HepG2 (cell line): ENCODE measurements around the gene LRRC45. TPM values are rescaled to one million over a fixed set of nuclear protein-coding genes. Genes with fewer than 3 reads are reported as not detected.
A peak's percentile ranks its signal among the peaks of the same experiment; 100 is the strongest.

ENCODE experiments used
- GTF3A ChIP-seq: sonication (generic); formaldehyde crosslinking; conservative IDR thresholded peaks from 2 replicates; pipeline ENCODE4 v1.4.0; 2020; ENCODE audit warnings: mild to moderate bottlenecking, missing genetic modification reagents
- ONECUT2 ChIP-seq: sonication (generic); formaldehyde crosslinking; IDR thresholded peaks from 2 replicates; pipeline ENCODE4 v1.4.0; 2020; ENCODE audit warnings: missing genetic modification reagents
- PRPF4 ChIP-seq: fragments of 200-400 bp; formaldehyde crosslinking; IDR thresholded peaks from 2 replicates; pipeline ENCODE4 v1.6.1; 2016; ENCODE audit warnings: low read length, low read depth; ENCODE audit not compliant: poor library complexity, severe bottlenecking
- SMC3 ChIP-seq: IDR thresholded peaks from 2 replicates; pipeline ENCODE4 v1.6.1; 2011; ENCODE audit warnings: low read length, improper control_type of control experiment
- THAP7 ChIP-seq: sonication (generic); formaldehyde crosslinking; IDR thresholded peaks from 2 replicates; pipeline ENCODE4 v1.8.1; 2023; ENCODE audit warnings: mild to moderate bottlenecking, missing genetic modification reagents
- ZBTB46 ChIP-seq: sonication (generic); formaldehyde crosslinking; IDR thresholded peaks from 2 replicates; pipeline ENCODE4 v1.4.0; 2020; ENCODE audit warnings: mild to moderate bottlenecking, missing genetic modification reagents, borderline replicate concordance
- ZNF225 ChIP-seq: sonication (generic); formaldehyde crosslinking; IDR thresholded peaks from 2 replicates; pipeline ENCODE4 v1.4.0; 2020; ENCODE audit warnings: mild to moderate bottlenecking, missing genetic modification reagents
- ZNF260 ChIP-seq: sonication (generic); formaldehyde crosslinking; IDR thresholded peaks from 2 replicates; pipeline ENCODE4 v1.4.0; 2020; ENCODE audit warnings: missing genetic modification reagents, low read depth, mild to moderate bottlenecking, borderline replicate concordance
- ZNF317 ChIP-seq: sonication (generic); formaldehyde crosslinking; IDR thresholded peaks from 2 replicates; pipeline ENCODE4 v1.5.0; 2020; ENCODE audit warnings: mild to moderate bottlenecking, missing genetic modification reagents
- ZNF407 ChIP-seq: sonication (generic); formaldehyde crosslinking; IDR thresholded peaks from one replicate; pipeline ENCODE4 v1.5.1; 2020; ENCODE audit warnings: mild to moderate bottlenecking, missing genetic modification reagents; ENCODE audit errors: not compliant biosample characterization
- ZNF567 ChIP-seq: sonication (generic); formaldehyde crosslinking; IDR thresholded peaks from 2 replicates; pipeline ENCODE4 v1.8.1; 2023; ENCODE audit warnings: mild to moderate bottlenecking, missing genetic modification reagents, borderline replicate concordance
- ZNF790 ChIP-seq: sonication (generic); formaldehyde crosslinking; IDR thresholded peaks from 2 replicates; pipeline ENCODE4 v1.8.0; 2022; ENCODE audit warnings: missing genetic modification reagents, mild to moderate bottlenecking, borderline replicate concordance
- polyA plus RNA-seq, 8 experiments: library from polyadenylated mRNA; depleted of rRNA in 3 of 8; stranded (reverse) in 7 of 8; unstranded in 1 of 8; fragments of >200 nt; fragmentation: Illumina TruSeq in 4 of 8; extraction: Trizol in 4 of 8; gene quantifications; 2 replicates each; pipeline versions ENCODE4 v1.2.1 to v1.2.3, GENCODE V29; 2011 to 2016; ENCODE audit warnings: low read depth in 4 of 8, missing spikeins in 1 of 8, mixed read lengths in 1 of 8; ENCODE audit not compliant: insufficient read depth in 1 of 8
- total RNA-seq, 5 experiments: library from RNA; depleted of rRNA; stranded (reverse); fragments of >200 nt; fragmentation: Illumina TruSeq; extraction: Trizol; gene quantifications; 2 replicates each; pipeline ENCODE4 v1.2.3, GENCODE V29; 2016; ENCODE audit warnings: low read depth in 1 of 5
- TF ChIP-seq, protein P1 (sequence below): sonication (generic); formaldehyde crosslinking; IDR thresholded peaks from 2 replicates; pipeline ENCODE4 v1.5.0; 2020; ENCODE audit warnings: missing genetic modification reagents
- TF ChIP-seq, protein P2 (sequence below): sonication (generic); formaldehyde crosslinking; IDR thresholded peaks from 2 replicates; pipeline ENCODE4 v1.5.0; 2020; ENCODE audit warnings: mild to moderate bottlenecking, missing genetic modification reagents, moderate library complexity

LRRC45 gene
- total and polyA plus RNA-seq, 2 of the 13 experiments (the other 11 are each of a cell fraction or from before 2014, with no cell fraction given), result 11.6 to 48.1 TPM

GRCh38 chr17:81995463-81996231, 27.5 kb upstream of the LRRC45 start (continued):
- TF ChIP-seq ZBTB46 (no peak), SMC3 (no peak; the same call in 1 of the 2 replicates), ZNF567 (CRISPR knock-in tag) (peak; percentile 93), ZNF407 (CRISPR knock-in tag) (peak; percentile 85), ZNF317 (CRISPR knock-in tag) (no peak), GTF3A (CRISPR knock-in tag) (peak; percentile 94), ZNF260 (CRISPR knock-in tag) (0 out of 2 replicates have a peak, but pooled peaks have one; percentile 5), ONECUT2 (CRISPR knock-in tag) (no peak), ZNF790 (CRISPR knock-in tag) (no peak), THAP7 (no peak), PRPF4 (no peak), ZNF225 (peak; percentile 86; the same call in 1 of the 2 replicates)
- TF ChIP-seq, protein P1, sequence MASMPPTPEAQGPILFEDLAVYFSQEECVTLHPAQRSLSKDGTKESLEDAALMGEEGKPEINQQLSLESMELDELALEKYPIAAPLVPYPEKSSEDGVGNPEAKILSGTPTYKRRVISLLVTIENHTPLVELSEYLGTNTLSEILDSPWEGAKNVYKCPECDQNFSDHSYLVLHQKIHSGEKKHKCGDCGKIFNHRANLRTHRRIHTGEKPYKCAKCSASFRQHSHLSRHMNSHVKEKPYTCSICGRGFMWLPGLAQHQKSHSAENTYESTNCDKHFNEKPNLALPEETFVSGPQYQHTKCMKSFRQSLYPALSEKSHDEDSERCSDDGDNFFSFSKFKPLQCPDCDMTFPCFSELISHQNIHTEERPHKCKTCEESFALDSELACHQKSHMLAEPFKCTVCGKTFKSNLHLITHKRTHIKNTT (CRISPR knock-in tag), result no peak
- TF ChIP-seq, protein P2, sequence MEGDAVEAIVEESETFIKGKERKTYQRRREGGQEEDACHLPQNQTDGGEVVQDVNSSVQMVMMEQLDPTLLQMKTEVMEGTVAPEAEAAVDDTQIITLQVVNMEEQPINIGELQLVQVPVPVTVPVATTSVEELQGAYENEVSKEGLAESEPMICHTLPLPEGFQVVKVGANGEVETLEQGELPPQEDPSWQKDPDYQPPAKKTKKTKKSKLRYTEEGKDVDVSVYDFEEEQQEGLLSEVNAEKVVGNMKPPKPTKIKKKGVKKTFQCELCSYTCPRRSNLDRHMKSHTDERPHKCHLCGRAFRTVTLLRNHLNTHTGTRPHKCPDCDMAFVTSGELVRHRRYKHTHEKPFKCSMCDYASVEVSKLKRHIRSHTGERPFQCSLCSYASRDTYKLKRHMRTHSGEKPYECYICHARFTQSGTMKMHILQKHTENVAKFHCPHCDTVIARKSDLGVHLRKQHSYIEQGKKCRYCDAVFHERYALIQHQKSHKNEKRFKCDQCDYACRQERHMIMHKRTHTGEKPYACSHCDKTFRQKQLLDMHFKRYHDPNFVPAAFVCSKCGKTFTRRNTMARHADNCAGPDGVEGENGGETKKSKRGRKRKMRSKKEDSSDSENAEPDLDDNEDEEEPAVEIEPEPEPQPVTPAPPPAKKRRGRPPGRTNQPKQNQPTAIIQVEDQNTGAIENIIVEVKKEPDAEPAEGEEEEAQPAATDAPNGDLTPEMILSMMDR, result peak; percentile 84
